Stimulated activated CD4-positive, alpha-beta T cell treated with anti-CD3 and anti-CD28 coated beads, TNF-alpha, amount 100 ng/mL, for 1 hour (primary cell): ENCODE results near the gene DEFB123.

Experiments used
- DNase-seq, 3 donors: peaks; one replicate each; pipeline ENCODE4 v3.0.0-alpha.2; 2020; ENCODE audit warnings: low read depth in 3 of 3, low spot score in 1 of 3

DEFB123 gene

GRCh38 chr20:31473331-31474096 is 33.1 kb downstream of the DEFB123 start:
- DNase-seq: no peak

- no peak for DNase-seq
These were observed 33.6 kb downstream of the DEFB123 start for GRCh38 chr20:31474097-31474436.

- DNase-seq: no peak
These were observed 34.5 kb downstream of the DEFB123 start, which contains the start of the genes DEFB124 and REM1 for GRCh38 chr20:31474758-31475427. TSS of gene DEFB124 (minus strand) at chr20:31475127. CDS start at chr20:31473013, 2,114 bp downstream. TSS of gene REM1 (plus strand) at chr20:31475288. CDS start at chr20:31476446, 1,158 bp downstream.

GRCh38 chr20:31475472-31476293 is 35.3 kb downstream of the DEFB123 start:
- DNase-seq: no peak

- no peak for DNase-seq
These were observed 35.8 kb downstream of the DEFB123 start for GRCh38 chr20:31476294-31476585.

GRCh38 chr20:31476643-31477215 is 36.3 kb downstream of the DEFB123 start:
- no peak for DNase-seq

- no peak for DNase-seq
These were observed 43.6 kb downstream of the DEFB123 start for GRCh38 chr20:31484001-31484400.

GRCh38 chr20:31485450-31486339 is 45.3 kb downstream of the DEFB123 start:
- no peak for DNase-seq

GRCh38 chr20:31488115-31488514 is 47.7 kb downstream of the DEFB123 start:
- DNase-seq: no peak

- no peak for DNase-seq
These were observed 48.7 kb downstream of the DEFB123 start for GRCh38 chr20:31489152-31489551.

GRCh38 chr20:31490752-31491151 is 50.3 kb downstream of the DEFB123 start:
- DNase-seq: no peak

GRCh38 chr20:31494131-31494530 is 53.7 kb downstream of the DEFB123 start:
- DNase-seq: no peak

GRCh38 chr20:31496761-31497295 is 56.4 kb downstream of the DEFB123 start:
- no peak for DNase-seq

GRCh38 chr20:31497838-31498540 is 57.6 kb downstream of the DEFB123 start:
- no peak for DNase-seq
